Measurements from ENCODE around the gene CCSER1.

GRCh38 chr4:90855111-90855510 is 727.9 kb downstream of the CCSER1 start:
- no peak for TF ChIP-seq POLR2AphosphoS5 (IDR thresholded peaks at IDR 0.05; ENCODE audit: low read depth)
- TF ChIP-seq CTCF (conservative IDR thresholded peaks at IDR 0.05; ENCODE audit: low read depth in 2 of 2) = no peak
